Stimulated activated memory B cell treated with anti-CD40 and anti-IgM and Interleukin-4, amounts not matched to agents 10 μg/mL and 1 μg/mL and 100 μg/mL, for 72 hours (primary cell): ENCODE results near the gene ARHGEF10L.

Experiments
- ATAC-seq: fragments of 150-1000 bp; cut with Tn5 transposase; 2 replicates; pipeline ENCODE4 v1.10.0; 2021
- H3K27ac Mint-ChIP-seq: one replicate; pipeline ENCODE4 v1.8.0; 2022; ENCODE audit warnings: mild to moderate bottlenecking, mixed read lengths
- H3K27me3 Mint-ChIP-seq: one replicate; pipeline ENCODE4 v1.8.0; 2022; ENCODE audit warnings: mixed read lengths
- H3K36me3 Mint-ChIP-seq: one replicate; pipeline ENCODE4 v1.8.0; 2022; ENCODE audit warnings: mixed read lengths
- H3K4me1 Mint-ChIP-seq: one replicate; pipeline ENCODE4 v1.8.0; 2022; ENCODE audit warnings: mixed read lengths
- H3K4me3 Mint-ChIP-seq: one replicate; pipeline ENCODE4 v1.8.0; 2022; ENCODE audit warnings: mild to moderate bottlenecking, moderate library complexity, mixed read lengths
- H3K9me3 Mint-ChIP-seq: one replicate; pipeline ENCODE4 v1.8.0; 2022; ENCODE audit warnings: mixed read lengths

Gene ARHGEF10L

DNA sequence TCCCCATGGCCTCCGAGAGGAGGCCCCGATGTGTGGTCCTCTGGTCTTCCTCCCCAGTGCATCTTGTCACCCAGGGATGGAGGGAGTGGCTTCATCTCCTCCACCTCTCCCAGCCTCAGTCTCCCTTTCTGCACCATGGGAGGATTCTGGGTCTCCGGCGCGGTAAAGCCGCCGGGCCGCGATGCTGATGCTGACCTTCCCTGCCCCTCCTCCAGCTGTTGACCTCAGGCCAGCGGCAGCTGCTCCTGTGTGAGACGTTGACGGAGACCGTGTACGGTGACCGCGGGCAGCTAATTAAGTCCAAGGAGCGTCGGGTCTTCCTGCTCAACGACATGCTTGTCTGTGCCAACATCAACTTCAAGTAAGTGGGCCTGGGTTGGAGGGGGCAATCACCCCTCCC is 92.6 kb downstream of the ARHGEF10L start:
- no peak for ATAC-seq
- no peaks in the 10 kb centered on the region for H3K27me3 Mint-ChIP-seq
- no peak overlapping the region for H3K4me3 Mint-ChIP-seq
- no peaks in the 10 kb centered on the region for H3K36me3 Mint-ChIP-seq
- H3K9me3 Mint-ChIP-seq: no peaks in the 10 kb centered on the region
- H3K4me1 Mint-ChIP-seq: peaks cover 52% of the 10 kb centered on the region
- no peak overlapping the region for H3K27ac Mint-ChIP-seq

DNA sequence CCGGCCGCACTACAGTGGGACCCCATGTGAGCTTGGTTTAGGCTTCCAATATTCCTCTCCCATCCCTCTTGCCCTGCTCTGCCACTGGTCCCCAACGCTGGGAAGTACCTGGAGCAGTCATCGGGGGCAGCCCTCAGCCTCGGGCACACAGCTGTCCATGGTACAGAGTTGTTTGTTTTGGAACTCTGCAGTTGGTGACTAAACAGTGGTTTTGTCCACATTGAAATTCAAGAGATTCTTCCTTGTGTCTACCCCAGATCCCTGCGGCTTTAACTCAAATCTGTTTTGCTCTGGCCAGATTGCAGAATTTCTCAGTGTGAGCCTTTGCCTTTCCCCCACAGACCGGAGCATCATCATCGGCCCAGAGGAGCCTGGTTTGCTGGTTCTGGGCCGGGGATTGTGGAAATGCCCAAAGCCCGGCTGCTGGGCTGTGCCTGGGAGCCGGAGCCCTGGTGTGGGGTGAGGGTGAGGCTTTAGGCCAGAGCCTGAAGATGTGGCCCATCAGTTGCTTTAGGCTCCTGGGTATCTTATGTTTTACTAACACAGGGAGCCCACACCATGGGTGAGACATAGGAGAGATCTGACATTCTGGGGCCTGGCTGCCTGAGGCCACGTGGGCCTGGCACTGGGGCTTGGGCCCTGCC is 93.2 kb downstream of the ARHGEF10L start:
- ATAC-seq: no peak
- H3K4me1 Mint-ChIP-seq: peaks cover 58% of the 10 kb centered on the region
- no peaks in the 10 kb centered on the region for H3K36me3 Mint-ChIP-seq
- no peak overlapping the region for H3K27ac Mint-ChIP-seq
- no peaks in the 10 kb centered on the region for H3K27me3 Mint-ChIP-seq
- no peak overlapping the region for H3K4me3 Mint-ChIP-seq
- no peaks in the 10 kb centered on the region for H3K9me3 Mint-ChIP-seq

DNA sequence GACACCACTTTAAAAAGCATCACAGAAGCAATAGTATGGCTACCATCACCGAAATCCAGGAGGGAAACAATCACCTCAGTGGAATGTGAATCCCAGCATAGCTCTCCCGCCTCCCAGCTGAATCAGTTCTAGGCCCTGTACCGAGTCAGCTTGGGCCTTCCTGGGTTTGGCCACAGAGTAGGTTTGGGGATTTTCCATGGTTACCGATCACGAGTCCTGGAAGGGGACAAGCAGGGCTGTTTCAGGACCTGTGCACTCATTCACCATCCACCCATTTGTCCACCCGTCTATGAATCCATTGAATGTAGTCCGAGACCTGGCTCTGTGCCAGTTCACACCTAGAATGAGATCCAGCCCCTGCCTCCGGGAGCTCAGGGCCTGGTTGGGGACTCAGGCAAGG is 94.2 kb downstream of the ARHGEF10L start:
- H3K4me1 Mint-ChIP-seq: peaks cover 58% of the 10 kb centered on the region
- ATAC-seq: no peak
- no peaks in the 10 kb centered on the region for H3K36me3 Mint-ChIP-seq
- peak overlapping the region; percentile 67 for H3K27ac Mint-ChIP-seq
- H3K4me3 Mint-ChIP-seq: no peak overlapping the region
- H3K27me3 Mint-ChIP-seq: no peaks in the 10 kb centered on the region
- H3K9me3 Mint-ChIP-seq: no peaks in the 10 kb centered on the region

DNA sequence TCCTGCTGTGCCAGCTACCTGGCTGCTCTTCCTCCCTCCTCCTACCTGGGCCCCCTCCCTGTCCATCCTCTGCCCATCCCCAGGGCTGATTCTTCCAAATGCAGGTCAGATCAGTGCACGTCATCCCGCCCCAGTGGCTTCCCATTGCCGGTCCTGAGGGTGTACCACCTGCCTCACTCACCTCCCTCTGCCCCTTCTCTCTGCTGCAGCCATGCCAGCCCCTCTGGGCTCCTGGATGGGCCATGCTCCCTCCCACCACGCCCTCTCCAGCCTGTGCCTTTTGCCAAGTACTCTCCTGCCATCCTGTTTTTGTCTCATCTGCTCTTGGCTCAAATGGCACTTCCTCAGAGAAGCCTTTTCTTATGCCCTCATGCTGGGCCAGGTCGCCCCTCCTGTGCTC is 95.8 kb downstream of the ARHGEF10L start:
- H3K4me3 Mint-ChIP-seq: peak overlapping the region; percentile 35
- H3K36me3 Mint-ChIP-seq: no peaks in the 10 kb centered on the region
- H3K9me3 Mint-ChIP-seq: no peaks in the 10 kb centered on the region
- H3K4me1 Mint-ChIP-seq: peaks cover 48% of the 10 kb centered on the region
- H3K27ac Mint-ChIP-seq: peak overlapping the region; percentile 67
- peaks cover 9% of the 10 kb centered on the region for H3K27me3 Mint-ChIP-seq
- ATAC-seq: no peak

DNA sequence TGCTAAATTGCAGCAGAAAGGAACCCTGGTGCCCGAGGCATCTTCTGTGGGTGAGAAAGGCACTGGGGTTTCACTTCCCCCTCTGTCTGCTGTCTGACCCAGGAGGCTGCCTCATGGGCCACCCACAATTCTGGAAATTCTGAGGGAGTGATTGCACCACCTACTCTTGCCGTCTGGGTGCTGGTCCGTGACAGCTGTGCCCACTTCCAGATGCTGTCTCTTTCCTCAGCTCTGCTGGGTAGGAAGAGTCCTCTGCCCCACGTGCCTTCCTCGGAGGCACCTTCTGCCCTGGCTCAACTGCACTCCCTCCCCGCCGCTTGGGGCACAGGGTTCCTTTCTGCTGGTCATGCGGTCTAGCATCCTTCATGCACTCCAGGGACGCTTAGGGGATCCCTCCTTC is 96.3 kb downstream of the ARHGEF10L start:
- Mint-ChIP-seq H3K9me3 (no peaks in the 10 kb centered on the region), H3K27me3 (peaks cover 14% of the 10 kb centered on the region), H3K4me1 (peaks cover 46% of the 10 kb centered on the region), H3K4me3 (peak overlapping the region; percentile 35), H3K27ac (peak overlapping the region; percentile 67), H3K36me3 (no peaks in the 10 kb centered on the region)
- ATAC-seq: peak; percentile 91

DNA sequence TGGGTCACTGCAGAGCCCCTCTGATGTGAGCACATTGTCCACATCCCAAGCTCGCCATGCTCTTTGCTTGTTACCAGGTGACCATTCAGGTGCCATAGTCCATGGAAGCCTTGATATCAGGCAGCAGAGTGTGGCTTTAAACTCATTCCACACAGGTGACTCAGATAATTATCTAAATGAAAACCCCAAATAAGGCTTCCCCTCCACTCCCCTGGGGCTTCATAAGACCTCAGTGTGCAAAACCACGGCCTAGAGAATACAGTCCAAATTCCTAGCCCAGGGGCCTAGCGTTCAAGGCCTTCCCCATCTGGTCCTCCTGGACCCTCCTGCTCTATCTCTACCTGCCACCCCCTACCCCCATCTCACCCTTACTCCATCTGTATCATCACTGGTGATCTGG is 97.1 kb downstream of the ARHGEF10L start:
- Mint-ChIP-seq H3K4me3 (no peak overlapping the region), H3K4me1 (peaks cover 41% of the 10 kb centered on the region), H3K9me3 (no peaks in the 10 kb centered on the region), H3K27ac (peak overlapping the region; percentile 67), H3K36me3 (no peaks in the 10 kb centered on the region), H3K27me3 (peaks cover 14% of the 10 kb centered on the region)
- ATAC-seq: peak; percentile 77

DNA sequence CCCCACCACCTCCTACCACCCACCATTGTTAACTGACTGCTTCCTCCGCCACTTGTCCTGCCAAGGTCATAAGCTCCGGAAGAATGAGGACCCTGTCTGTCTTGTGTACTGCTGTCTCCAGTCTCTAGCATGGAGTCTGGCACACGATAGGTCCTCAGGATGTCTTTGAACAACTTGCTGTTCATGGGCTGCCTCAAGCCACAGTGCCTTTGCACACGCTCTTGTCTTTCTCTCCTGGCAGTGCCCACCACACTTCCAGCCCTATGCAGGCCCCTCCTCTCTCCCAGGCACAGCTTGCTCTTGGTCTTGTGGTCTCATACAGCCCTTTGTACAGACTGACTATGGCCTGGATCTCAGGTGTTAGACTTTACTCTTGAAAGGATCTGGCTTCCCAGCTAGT is 97.6 kb downstream of the ARHGEF10L start:
- no peaks in the 10 kb centered on the region for H3K36me3 Mint-ChIP-seq
- H3K4me1 Mint-ChIP-seq: peaks cover 41% of the 10 kb centered on the region
- peak overlapping the region; percentile 67 for H3K27ac Mint-ChIP-seq

DNA sequence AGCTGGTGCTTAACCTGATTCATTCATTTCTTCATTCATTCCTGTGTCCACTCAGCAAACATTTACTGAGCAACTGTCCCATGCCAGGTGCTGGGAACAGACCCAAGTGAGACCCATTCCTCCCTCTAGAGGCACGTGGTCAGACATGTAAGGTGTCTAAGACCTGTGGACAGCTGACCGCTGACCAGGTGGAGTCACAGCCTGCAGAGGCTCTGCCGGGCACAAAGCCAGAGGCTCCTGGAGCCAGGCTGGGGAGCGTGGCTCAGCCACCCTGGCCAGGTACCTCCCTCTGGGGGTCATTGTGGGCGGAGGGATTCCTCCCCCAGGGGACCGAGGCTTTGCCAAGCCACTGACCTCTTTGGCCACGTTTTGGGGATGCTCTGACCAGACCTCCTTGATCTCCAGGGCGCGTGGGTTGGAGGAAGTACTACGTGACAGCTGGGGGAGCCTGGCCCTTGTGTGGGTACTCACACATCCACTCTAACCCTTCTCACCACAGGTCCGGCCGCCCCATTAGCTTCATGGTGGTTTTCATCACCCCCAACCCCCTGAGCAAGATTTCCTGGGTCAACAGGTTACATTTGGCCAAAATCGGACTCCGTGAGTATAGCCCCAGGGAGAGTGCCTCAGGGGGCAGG is 100.3 kb downstream of the ARHGEF10L start:
- Mint-ChIP-seq H3K9me3 (no peaks in the 10 kb centered on the region), H3K4me1 (peaks cover 34% of the 10 kb centered on the region), H3K36me3 (no peaks in the 10 kb centered on the region), H3K4me3 (no peak overlapping the region), H3K27ac (no peak overlapping the region), H3K27me3 (peaks cover 22% of the 10 kb centered on the region)
- no peak for ATAC-seq

More for the DNA sequence above, 97.6 kb downstream of the ARHGEF10L start:
- Mint-ChIP-seq H3K9me3 (no peaks in the 10 kb centered on the region), H3K27me3 (peaks cover 14% of the 10 kb centered on the region), H3K4me3 (no peak overlapping the region)
- ATAC-seq: no peak

DNA sequence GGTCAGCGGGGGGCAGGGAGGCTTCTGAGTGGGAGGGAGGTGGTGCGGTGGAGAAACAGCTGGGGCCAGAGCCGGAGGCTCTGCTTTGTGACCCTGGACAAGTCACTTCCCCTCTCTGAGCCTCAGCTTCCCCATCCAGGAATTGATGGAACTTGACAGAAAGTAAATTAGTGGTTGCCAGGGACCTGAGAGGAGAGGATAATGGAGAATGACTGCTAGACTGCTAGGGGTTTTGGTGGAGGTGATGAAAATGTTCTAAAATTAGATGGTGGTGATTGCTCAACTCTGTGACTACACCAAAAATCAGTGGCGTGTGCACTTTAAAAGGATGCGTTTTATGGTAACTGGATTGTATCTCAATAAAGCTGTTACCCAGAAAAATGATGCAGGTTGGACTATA is 100.9 kb downstream of the ARHGEF10L start:
- H3K27ac Mint-ChIP-seq: no peak overlapping the region
- H3K4me3 Mint-ChIP-seq: no peak overlapping the region
- ATAC-seq: no peak
- H3K9me3 Mint-ChIP-seq: no peaks in the 10 kb centered on the region
- H3K27me3 Mint-ChIP-seq: peaks cover 24% of the 10 kb centered on the region
- peaks cover 29% of the 10 kb centered on the region for H3K4me1 Mint-ChIP-seq
- H3K36me3 Mint-ChIP-seq: no peaks in the 10 kb centered on the region

DNA sequence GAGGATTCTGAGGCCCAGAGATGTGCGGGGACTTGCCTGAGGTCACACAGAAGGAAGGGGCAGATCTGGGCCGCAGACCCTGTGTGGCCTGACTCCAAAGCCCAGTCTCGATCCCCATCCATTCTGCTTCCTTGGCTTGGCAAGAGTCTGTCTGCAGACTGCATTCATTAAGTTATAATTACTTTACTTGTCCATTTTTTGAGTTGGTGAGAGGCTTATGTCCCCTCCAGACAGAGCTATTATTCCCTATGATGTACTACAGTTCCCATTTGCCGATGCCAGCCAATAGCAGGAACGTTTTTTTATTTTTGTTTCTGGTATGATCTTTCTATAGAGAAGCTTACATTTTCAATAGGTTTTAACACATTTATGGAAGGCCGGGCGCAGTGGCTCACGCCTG is 101.5 kb downstream of the ARHGEF10L start:
- peaks cover 23% of the 10 kb centered on the region for H3K4me1 Mint-ChIP-seq
- no peak overlapping the region for H3K4me3 Mint-ChIP-seq
- H3K27me3 Mint-ChIP-seq: peaks cover 24% of the 10 kb centered on the region
- no peaks in the 10 kb centered on the region for H3K9me3 Mint-ChIP-seq
- no peak for ATAC-seq
- no peak overlapping the region for H3K27ac Mint-ChIP-seq
- no peaks in the 10 kb centered on the region for H3K36me3 Mint-ChIP-seq

DNA sequence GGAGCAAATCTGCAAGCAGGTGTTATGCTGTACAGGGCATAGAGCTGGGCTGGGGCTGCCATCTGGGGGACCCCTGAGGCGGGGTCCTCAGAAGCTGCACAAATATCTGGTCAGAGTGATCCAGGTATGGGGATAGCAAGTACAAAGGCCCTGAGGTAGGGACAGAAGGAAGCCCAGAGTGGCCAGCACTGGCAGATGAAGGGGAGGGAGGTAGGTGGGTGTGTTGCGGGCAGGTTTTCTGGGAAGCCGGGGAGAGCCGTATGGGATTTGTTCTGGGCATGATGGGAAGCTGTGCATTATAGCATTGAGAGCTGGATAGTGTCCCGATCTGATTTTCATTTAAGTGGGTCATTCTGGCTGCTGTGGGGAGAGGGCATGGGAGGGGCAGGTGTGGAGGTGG is 102.7 kb downstream of the ARHGEF10L start:
- H3K36me3 Mint-ChIP-seq: no peaks in the 10 kb centered on the region
- H3K9me3 Mint-ChIP-seq: no peaks in the 10 kb centered on the region
- no peak for ATAC-seq
- H3K4me3 Mint-ChIP-seq: no peak overlapping the region
- no peak overlapping the region for H3K27ac Mint-ChIP-seq
- peaks cover 11% of the 10 kb centered on the region for H3K4me1 Mint-ChIP-seq
- peaks cover 24% of the 10 kb centered on the region for H3K27me3 Mint-ChIP-seq

DNA sequence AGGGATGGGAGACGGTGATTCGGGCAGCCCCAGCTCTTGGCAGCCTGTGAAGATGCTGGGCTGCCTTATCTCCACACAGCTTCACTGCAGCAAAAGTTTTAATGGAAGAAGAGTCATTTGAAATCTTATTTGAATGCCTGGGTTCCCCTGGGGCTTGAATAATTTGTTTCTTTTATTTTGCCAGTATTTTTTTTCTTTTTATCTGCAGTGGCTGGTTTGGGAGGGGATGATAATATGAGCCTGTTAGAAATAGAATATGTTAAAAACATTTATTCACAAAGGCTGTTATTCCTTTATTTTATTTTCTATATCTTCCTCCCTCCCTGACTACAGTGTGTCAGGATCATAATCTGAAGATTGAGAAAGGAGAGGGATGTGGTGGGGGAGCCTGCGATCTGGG is 103.4 kb downstream of the ARHGEF10L start:
- no peak for ATAC-seq
- Mint-ChIP-seq H3K4me3 (no peak overlapping the region), H3K4me1 (peaks cover 6% of the 10 kb centered on the region), H3K36me3 (no peaks in the 10 kb centered on the region), H3K27me3 (peaks cover 24% of the 10 kb centered on the region), H3K27ac (no peak overlapping the region), H3K9me3 (no peaks in the 10 kb centered on the region)

DNA sequence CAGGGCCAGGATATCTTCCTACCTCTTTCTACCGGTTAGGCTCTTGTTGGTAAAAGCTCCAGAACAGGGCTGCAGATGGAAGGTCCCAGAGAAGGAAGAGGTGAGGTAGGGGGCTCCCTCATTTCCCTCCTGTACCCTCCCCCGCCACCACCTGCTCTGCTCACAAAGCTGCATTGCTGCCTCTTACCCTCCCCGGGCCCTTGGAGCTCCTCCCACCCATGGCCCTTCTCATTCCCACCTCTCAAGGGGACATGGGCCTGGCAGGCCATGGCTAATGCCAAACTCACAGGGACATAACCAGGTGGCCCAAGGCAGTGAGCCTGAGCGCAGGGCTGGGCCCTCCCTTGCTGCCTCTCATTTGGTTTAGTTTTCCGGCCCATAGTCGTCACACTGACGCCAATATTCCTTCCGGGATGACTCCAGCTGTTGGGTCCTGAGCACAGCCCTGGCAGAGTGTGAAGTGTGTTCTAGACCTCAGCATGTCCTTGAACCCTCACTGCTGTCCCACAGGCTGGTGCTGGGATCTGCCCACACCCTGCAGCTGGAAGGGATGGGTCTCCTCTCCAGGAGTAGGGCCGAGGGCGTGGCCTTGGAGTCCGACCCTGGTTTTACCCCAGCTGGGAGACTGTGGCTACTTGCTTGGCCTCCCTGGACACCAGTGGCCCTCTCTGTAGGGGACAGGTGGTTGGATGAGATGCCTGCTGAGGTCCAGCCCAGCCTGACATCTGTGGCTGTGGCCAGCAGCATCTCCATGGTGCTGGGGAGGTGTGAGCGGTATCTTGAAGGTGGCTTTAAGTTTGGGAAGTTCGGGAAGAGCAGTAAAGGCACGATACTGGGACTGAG is 104.6 kb downstream of the ARHGEF10L start:
- peak; percentile 31 for ATAC-seq
- Mint-ChIP-seq H3K4me3 (no peak overlapping the region), H3K27ac (no peak overlapping the region), H3K36me3 (no peaks in the 10 kb centered on the region), H3K4me1 (peaks cover 6% of the 10 kb centered on the region), H3K9me3 (no peaks in the 10 kb centered on the region), H3K27me3 (peaks cover 24% of the 10 kb centered on the region)

DNA sequence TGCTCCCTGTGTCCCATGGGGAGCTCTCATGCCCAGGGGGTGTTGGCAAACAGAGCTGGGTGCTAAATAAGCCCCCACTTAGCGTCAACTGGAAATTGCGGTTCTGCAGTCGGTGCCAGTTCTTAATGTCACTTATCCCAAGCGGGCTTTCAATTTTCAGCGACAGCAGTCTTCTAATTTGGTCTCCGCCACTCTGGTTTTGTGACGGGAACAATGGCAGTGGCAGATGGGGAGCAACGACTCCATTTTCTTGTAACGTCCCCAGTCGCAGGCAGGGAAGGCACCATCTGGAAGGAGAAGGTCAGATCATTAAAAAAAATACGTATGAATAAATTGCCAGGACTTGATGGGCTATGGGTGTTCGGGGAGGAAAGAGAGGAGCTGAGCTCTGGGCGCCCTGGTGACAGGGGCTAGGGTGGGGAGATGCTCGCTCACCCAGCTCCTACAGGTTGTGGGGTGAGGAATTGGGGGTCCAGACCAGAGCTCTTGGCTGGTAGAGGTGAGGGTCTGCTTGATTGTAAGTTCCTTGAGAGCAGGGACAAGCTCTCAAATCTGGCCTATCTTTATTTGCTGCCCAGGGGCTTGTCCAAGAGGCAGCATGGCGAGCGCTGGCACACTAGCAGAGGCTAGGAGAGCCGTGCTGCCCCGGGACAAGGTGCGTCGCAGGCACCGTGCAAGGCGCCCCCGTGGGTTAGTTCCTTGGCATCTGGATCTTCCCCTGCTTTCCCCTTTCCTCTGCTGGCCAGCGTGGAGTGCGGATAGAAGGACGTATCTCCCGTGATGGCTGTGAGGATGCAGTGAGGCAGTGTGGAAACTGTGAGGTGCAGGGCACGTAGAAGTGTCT is 105.8 kb downstream of the ARHGEF10L start:
- H3K4me1 Mint-ChIP-seq: peaks cover 3% of the 10 kb centered on the region
- no peak for ATAC-seq
- no peaks in the 10 kb centered on the region for H3K36me3 Mint-ChIP-seq
- H3K9me3 Mint-ChIP-seq: no peaks in the 10 kb centered on the region
- no peak overlapping the region for H3K4me3 Mint-ChIP-seq
- H3K27me3 Mint-ChIP-seq: peaks cover 14% of the 10 kb centered on the region
- H3K27ac Mint-ChIP-seq: no peak overlapping the region
